Heart left ventricle (tissue), 16 donors: Measurements from ENCODE around the gene DMAC2. TPM values are rescaled to one million over a fixed set of nuclear protein-coding genes. Genes with fewer than 3 reads are reported as not detected.

Source experiments
- ATAC-seq, 4 donors: fragments of 200-7000 bp; cut with Tn5 transposase; one replicate each; pipeline ENCODE4 v1.9.1; 2020 to 2022; ENCODE audit warnings: moderate library complexity in 4 of 4, mild to moderate bottlenecking in 3 of 4, moderate number of reproducible peaks in 1 of 4
- DNase-seq, 5 donors: peaks; one replicate each; pipeline ENCODE4 v3.0.0-alpha.2; 2020
- H3K27ac ChIP-seq, 12 donors: fragments of 200-600 bp; sonication (generic) in 4 of 12; one replicate each; pipeline versions ENCODE4 v1.5.0 to v1.8.0; 2016 to 2022; ENCODE audit warnings: mild to moderate bottlenecking in 2 of 12
- H3K27me3 ChIP-seq, 9 donors: fragments of 200-600 bp; sonication (generic) in 2 of 9; one replicate each; pipeline versions ENCODE4 v1.5.1 to v1.8.0; 2016 to 2022; ENCODE audit warnings: mild to moderate bottlenecking in 3 of 9
- H3K36me3 ChIP-seq, 9 donors: fragments of 200-600 bp; sonication (generic) in 2 of 9; one replicate each; pipeline versions ENCODE4 v1.5.0 to v1.8.0; 2018 to 2022; ENCODE audit warnings: mild to moderate bottlenecking in 2 of 9
- H3K4me1 ChIP-seq, 12 donors: fragments of 200-600 bp; sonication (generic) in 4 of 12; one replicate each; pipeline versions ENCODE4 v1.5.0 to v1.8.0; 2016 to 2022; ENCODE audit warnings: mild to moderate bottlenecking in 3 of 12
- H3K4me3 ChIP-seq, 12 donors: fragments of 200-600 bp; sonication (generic) in 4 of 12; one replicate each; pipeline versions ENCODE4 v1.5.0 to v1.8.0; 2017 to 2022; ENCODE audit warnings: mild to moderate bottlenecking in 9 of 12, moderate library complexity in 4 of 12
- H3K9me3 ChIP-seq, 12 donors: fragments of 200-600 bp; sonication (generic) in 4 of 12; one replicate each; pipeline versions ENCODE4 v1.5.0 to v1.8.0; 2016 to 2022; ENCODE audit warnings: mild to moderate bottlenecking in 1 of 12
- POLR2A ChIP-seq, 2 donors: fragments of 450-650 bp; IDR thresholded peaks; one replicate each; pipeline ENCODE4 v1.6.1; 2017; ENCODE audit warnings: antibody characterized with exemption in 2 of 2, mild to moderate bottlenecking in 2 of 2, moderate library complexity in 2 of 2
- WGBS, 4 donors: extraction: QIAGEN DNeasy Blood & Tissue Kit in 2 of 4; methylation state at CpG; one replicate each; pipeline versions ENCODE4 v1.1.5 to v1.1.7; 2013 to 2018; 5-methylcytosine and 5-hydroxymethylcytosine counted together
- intact Hi-C, 10 donors: fragments of 100-400 bp; cut with DNase I; formaldehyde crosslinking; loops; one replicate each; pipeline versions ENCODE4 v1.11.1 to v1.14.2; 2022
- polyA plus RNA-seq, 2 donors: library from polyadenylated mRNA; stranded (reverse); fragments of 200-250 nt; gene quantifications; one replicate each; pipeline ENCODE4 v1.2.3, GENCODE V29; 2013
- total RNA-seq, 9 donors: library from RNA; depleted of rRNA in 2 of 9; stranded (reverse); fragments of >200 nt in 2 of 9; fragmentation: NEBNext Ultra II Directional in 3 of 9; extraction: Animal tissue kit (Norgen Biotek cat#: 25700) in 3 of 9; gene quantifications; one replicate each; pipeline versions ENCODE4 v1.1.0 to v1.2.4, GENCODE V29; 2016 to 2023
- TF ChIP-seq, protein P1 (sequence below), 12 donors: fragments of 200-600 bp; sonication (generic) in 4 of 12; IDR thresholded peaks; one replicate each; pipeline versions ENCODE4 v1.5.0 to v1.8.0; 2018 to 2022; ENCODE audit warnings: antibody characterized with exemption in 12 of 12, mild to moderate bottlenecking in 5 of 12
- donor health status: ischemic (EF 13 %, LVEDD 7.1; RV severe dilation, severe dysfunction).
- donor health status: healthy with polysubstance abuse.
- donor health status: DM: no; HTN: yes; CAD: no.
- donor health status: DM: no; HTN: no; CAD: no.
- donor health status: ischemic (EF 25% LVEDD 6.9; RV normal size, moderate dysfunction).
- donor health status: ischemic (EF 25% LVEDD 5.7; RV mildly dilated, moderate dysfunction).
- donor health status: healthy.
- donor health status: DM: yes; HTN: yes; CAD: no.
- donor health status: ischemic (EF 35%, LVEDD 5.7; RV mildly dilated, moderate dysfunction).
- donor health status: nonischemic (EF 11% LVEDD 7.7; RV severe dilation, severe dysfunction).
- donor health status: DM: yes; HTN: yes; CAD: no.
- donor health status: PGD.
- donor health status: ischemic (EF 29% LVEDD 5.4; RV normal size, mild dysfunction).
- donor health status: nonischemic (EF 23%, LVEDD 6.1; RV moderate dilation, normal function).

The DMAC2 gene
- total and polyA plus RNA-seq, 11 donors = 67.9 to 138 (median 114) TPM

DNA sequence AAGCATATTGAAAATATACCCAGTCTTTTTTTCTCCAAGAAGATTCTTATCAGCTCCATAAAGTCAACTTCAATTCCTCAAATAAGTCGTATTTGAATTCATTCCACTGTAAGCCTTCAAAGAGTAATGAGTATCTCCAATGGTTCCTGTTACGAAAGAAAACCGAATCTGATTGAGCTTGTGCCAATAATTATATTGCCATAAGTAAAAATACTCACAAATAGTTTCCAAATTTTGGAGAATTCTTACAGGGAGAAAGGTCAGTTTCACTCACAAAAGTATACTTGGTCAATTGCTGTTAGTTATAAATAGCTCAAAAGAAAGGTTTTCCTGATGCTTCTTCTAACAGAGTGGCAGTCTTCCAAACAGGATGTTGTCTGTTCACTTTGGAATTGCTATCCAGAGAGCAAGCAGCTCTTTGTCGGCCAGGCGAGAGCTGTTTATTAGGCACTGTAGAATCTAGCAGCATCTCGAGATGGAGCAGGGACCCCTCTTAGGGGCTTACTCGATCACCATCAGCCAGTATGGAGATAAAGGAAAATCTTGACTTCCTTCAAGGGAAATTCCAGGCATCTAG lies 16.7 kb upstream of the DMAC2 start:
- Histone ChIP-seq H3K27ac (peak overlapping the region in 11 of 12 donors; percentile 12 to 73 (median 60)), H3K36me3 (peaks cover 0 to 4% (median 0%) of the 10 kb centered on the region in 9 donors), H3K27me3 (peaks cover 0 to 20% (median 0%) of the 10 kb centered on the region in 9 donors), H3K9me3 (no peaks in the 10 kb centered on the region), H3K4me3 (peak overlapping the region in 1 of 12 donors; percentile 6), H3K4me1 (peaks cover 0 to 28% (median 21%) of the 10 kb centered on the region in 12 donors)
- DNase-seq (peak in 1 of 5 donors; percentile 48), ATAC-seq (peak in 3 of 4 donors; percentile 71 to 89 (median 79))
- TF ChIP-seq, protein P1, sequence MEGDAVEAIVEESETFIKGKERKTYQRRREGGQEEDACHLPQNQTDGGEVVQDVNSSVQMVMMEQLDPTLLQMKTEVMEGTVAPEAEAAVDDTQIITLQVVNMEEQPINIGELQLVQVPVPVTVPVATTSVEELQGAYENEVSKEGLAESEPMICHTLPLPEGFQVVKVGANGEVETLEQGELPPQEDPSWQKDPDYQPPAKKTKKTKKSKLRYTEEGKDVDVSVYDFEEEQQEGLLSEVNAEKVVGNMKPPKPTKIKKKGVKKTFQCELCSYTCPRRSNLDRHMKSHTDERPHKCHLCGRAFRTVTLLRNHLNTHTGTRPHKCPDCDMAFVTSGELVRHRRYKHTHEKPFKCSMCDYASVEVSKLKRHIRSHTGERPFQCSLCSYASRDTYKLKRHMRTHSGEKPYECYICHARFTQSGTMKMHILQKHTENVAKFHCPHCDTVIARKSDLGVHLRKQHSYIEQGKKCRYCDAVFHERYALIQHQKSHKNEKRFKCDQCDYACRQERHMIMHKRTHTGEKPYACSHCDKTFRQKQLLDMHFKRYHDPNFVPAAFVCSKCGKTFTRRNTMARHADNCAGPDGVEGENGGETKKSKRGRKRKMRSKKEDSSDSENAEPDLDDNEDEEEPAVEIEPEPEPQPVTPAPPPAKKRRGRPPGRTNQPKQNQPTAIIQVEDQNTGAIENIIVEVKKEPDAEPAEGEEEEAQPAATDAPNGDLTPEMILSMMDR (IDR thresholded peaks at IDR 0.05) = no peak
- no peak for TF ChIP-seq POLR2A (IDR thresholded peaks at IDR 0.05)
- intact Hi-C loops = loop anchor here in 2 of 10 donors (2.0 kb wide), 2 partner anchors 22 to 74 kb away; no protein-coding TSS in a partner anchor
- 24 to 38% (median 30%) methylated on average over 7 of the region's 7 CpGs for WGBS, 4 donors

DNA sequence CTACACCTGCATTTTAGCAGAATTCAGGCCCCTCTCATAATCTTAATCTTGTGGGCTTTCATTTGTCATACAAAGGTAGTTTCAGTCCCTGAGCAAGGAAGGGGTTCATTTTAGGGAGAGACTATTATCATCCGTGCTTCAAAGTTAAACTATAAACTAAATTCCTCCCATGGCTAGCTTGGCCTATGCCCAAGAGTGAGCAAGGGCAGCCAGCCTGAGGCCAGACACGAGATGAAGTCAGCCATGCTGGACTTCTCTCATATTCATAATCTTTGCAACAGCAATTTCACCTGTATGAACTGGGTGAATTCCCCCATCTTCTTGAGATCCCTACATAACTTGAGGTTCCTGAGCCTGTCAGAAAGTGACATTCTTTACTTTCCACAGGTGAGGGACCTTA lies 16.2 kb upstream of the DMAC2 start:
- peaks cover 0 to 20% (median 0%) of the 10 kb centered on the region in 9 donors for H3K27me3 ChIP-seq
- intact Hi-C loops = loop anchor here in 2 of 10 donors (2.0 kb wide), 2 partner anchors 23 to 75 kb away; no protein-coding TSS in a partner anchor
- ATAC-seq = no peak
- 11 to 27% (median 16%) methylated on average over 2 of the region's 2 CpGs for WGBS, 4 donors
- no peak overlapping the region for H3K4me3 ChIP-seq
- peak overlapping the region in 10 of 12 donors; percentile 8 to 73 (median 45) for H3K27ac ChIP-seq
- DNase-seq = no peak
- TF ChIP-seq, protein P1 (IDR thresholded peaks at IDR 0.05) = no peak
- TF ChIP-seq POLR2A (IDR thresholded peaks at IDR 0.05) = no peak
- peaks cover 0 to 4% (median 0%) of the 10 kb centered on the region in 9 donors for H3K36me3 ChIP-seq
- H3K9me3 ChIP-seq = no peaks in the 10 kb centered on the region
- H3K4me1 ChIP-seq = peaks cover 0 to 28% (median 21%) of the 10 kb centered on the region in 12 donors

DNA sequence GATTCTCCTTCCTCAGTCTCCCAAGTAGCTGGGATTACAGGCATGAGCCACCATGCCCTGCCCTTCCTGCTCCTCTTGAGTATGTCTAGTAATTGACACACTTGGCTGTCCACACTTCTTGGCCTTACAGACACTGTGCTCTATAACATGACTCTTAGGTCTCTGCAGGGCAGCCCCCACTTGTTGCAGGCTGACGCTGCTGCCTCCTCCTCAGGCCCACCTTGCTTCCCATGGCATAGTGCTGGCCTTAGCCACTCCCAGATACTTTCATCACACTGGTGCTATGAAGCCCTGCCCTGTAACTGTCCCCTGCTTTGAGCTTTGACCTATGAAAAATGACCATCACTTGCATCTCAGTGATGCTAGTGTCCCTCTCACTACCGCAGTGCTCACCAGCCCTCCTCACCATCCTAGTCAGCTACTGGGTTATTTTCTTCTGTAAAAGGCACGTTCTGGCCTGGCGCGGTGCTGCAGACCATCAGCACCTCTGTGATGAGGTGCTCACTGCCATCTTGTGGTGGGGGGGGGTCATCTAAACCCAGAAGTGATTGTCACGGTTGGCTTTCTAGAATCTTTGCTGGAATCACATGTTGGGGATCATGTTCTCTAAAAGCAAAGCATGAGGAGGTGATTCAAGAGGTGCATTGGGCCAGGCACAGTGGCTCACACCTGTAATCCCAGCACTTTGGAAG lies 13.0 kb upstream of the DMAC2 start:
- WGBS, 4 donors = 59 to 70% (median 70%) methylated on average over 6 of the region's 6 CpGs
- intact Hi-C loops = loop anchor here in 4 of 10 donors (5.0 kb wide), 3 partner anchors 45 to 120 kb away; no protein-coding TSS in a partner anchor

More for the DNA sequence above, 13.0 kb upstream of the DMAC2 start:
- Histone ChIP-seq H3K4me3 (no peak overlapping the region), H3K4me1 (peaks cover 0 to 48% (median 28%) of the 10 kb centered on the region in 12 donors), H3K27me3 (peaks cover 0 to 6% (median 0%) of the 10 kb centered on the region in 9 donors), H3K36me3 (peaks cover 0 to 4% (median 0%) of the 10 kb centered on the region in 9 donors), H3K9me3 (no peaks in the 10 kb centered on the region), H3K27ac (no peak overlapping the region)
- DNase-seq (no peak), ATAC-seq (no peak)
- no peak for TF ChIP-seq POLR2A (IDR thresholded peaks at IDR 0.05)
- TF ChIP-seq, protein P1 (IDR thresholded peaks at IDR 0.05) = no peak
